Testis (tissue), 3 donors: ENCODE results near the gene CNKSR2. TPM values are rescaled to one million over a fixed set of nuclear protein-coding genes. Genes with fewer than 3 reads are reported as not detected.

Experiments
- DNase-seq: peaks from one replicate; pipeline ENCODE4 v3.0.0-alpha.2; 2019
- H3K27ac ChIP-seq, 2 donors: fragments of 200-600 bp; sonication (generic); one replicate each; pipeline ENCODE4 v1.5.1; 2019
- H3K27me3 ChIP-seq: fragments of 200-600 bp; sonication (generic); one replicate; pipeline ENCODE4 v1.5.1; 2019
- H3K36me3 ChIP-seq: fragments of 200-600 bp; sonication (generic); one replicate; pipeline ENCODE4 v1.5.1; 2017; ENCODE audit warnings: low read depth; ENCODE audit errors: missing control alignments
- H3K4me1 ChIP-seq: fragments of 200-600 bp; sonication (generic); one replicate; pipeline ENCODE4 v1.5.1; 2019
- H3K4me3 ChIP-seq, 2 donors: fragments of 200-600 bp; sonication (generic); one replicate each; pipeline ENCODE4 v1.5.1; 2017 to 2019
- H3K9me3 ChIP-seq: fragments of 200-600 bp; sonication (generic); one replicate; pipeline ENCODE4 v1.5.1; 2017
- CTCF ChIP-seq, 3 experiments: fragments of 450-650 bp in 2 of 3; fragments of 200-600 bp in 1 of 3; sonication (generic) in 1 of 3; IDR thresholded peaks; one replicate each; pipeline ENCODE4 v1.5.1; 2016 to 2019; ENCODE audit warnings: antibody characterized with exemption in 3 of 3, mild to moderate bottlenecking in 2 of 3, moderate library complexity in 1 of 3
- POLR2A ChIP-seq: fragments of 450-650 bp; IDR thresholded peaks from one replicate; pipeline ENCODE4 v1.6.1; 2017; ENCODE audit warnings: antibody characterized with exemption, mild to moderate bottlenecking, moderate library complexity
- WGBS, 2 donors: methylation state at CpG; one replicate each; pipeline ENCODE4 v1.1.5; 2018; 5-methylcytosine and 5-hydroxymethylcytosine counted together
- intact Hi-C: fragments of 100-400 bp; cut with DNase I; formaldehyde crosslinking; loops from one replicate; pipeline ENCODE4 v1.15.1; 2023; ENCODE audit warnings: low total_unique reads
- polyA plus RNA-seq: library from polyadenylated mRNA; stranded (reverse); fragments of 350-450 nt; fragmentation: Illumina TruSeq; extraction: RNeasy Lipid Tissue Mini Kit (QIAGEN cat#74804); gene quantifications from one replicate; pipeline ENCODE4 v1.2.3, GENCODE V29; 2014; ENCODE audit warnings: low read depth, low replicate concordance; ENCODE audit not compliant: insufficient read depth
- total RNA-seq, 2 donors: library from RNA; depleted of rRNA; stranded (reverse); fragments of >200 nt; gene quantifications; one replicate each; pipeline ENCODE4 v1.2.3, GENCODE V29; 2016

The CNKSR2 gene
- total and polyA plus RNA-seq, 3 donors from 2014 or later, result 2.1 to 17.3 (median 13.2) TPM

GRCh38 chrX:21700275-21700674 lies 326.1 kb downstream of the CNKSR2 start:
- Histone ChIP-seq H3K27me3 (no peaks in the 10 kb centered on the region), H3K9me3 (no peaks in the 10 kb centered on the region), H3K4me1 (no peaks in the 10 kb centered on the region), H3K4me3 (no peak overlapping the region), H3K36me3 (no peaks in the 10 kb centered on the region), H3K27ac (no peak overlapping the region)
- DNase-seq, result no peak
- intact Hi-C loops, result no loop called here
- WGBS, 2 donors, result 74 to 87% methylated on average over 5 of the region's 5 CpGs
- TF ChIP-seq POLR2A, result no peak

- 62 to 85% methylated on average over 3 of the region's 3 CpGs for WGBS, 2 donors
- H3K4me1 ChIP-seq, result no peaks in the 10 kb centered on the region
These were observed 326.7 kb downstream of the CNKSR2 start for GRCh38 chrX:21700967-21701366.

GRCh38 chrX:21702725-21703124 lies 328.5 kb downstream of the CNKSR2 start:
- DNase-seq, result no peak
- intact Hi-C loops, result no loop called here
- TF ChIP-seq POLR2A, result no peak
- no peak for TF ChIP-seq CTCF (IDR thresholded peaks at IDR 0.05)
- WGBS, 2 donors, result 70 to 73% methylated on average over 3 to 4 of the region's 4 CpGs
- no peaks in the 10 kb centered on the region for H3K27me3 ChIP-seq
- no peak overlapping the region for H3K4me3 ChIP-seq
- no peak overlapping the region for H3K27ac ChIP-seq
- H3K36me3 ChIP-seq, result no peaks in the 10 kb centered on the region
- H3K9me3 ChIP-seq, result no peaks in the 10 kb centered on the region
- no peaks in the 10 kb centered on the region for H3K4me1 ChIP-seq

More at GRCh38 chrX:21700967-21701366, 326.7 kb downstream of the CNKSR2 start:
- intact Hi-C loops, result no loop called here
- Histone ChIP-seq H3K36me3 (no peaks in the 10 kb centered on the region), H3K27ac (no peak overlapping the region), H3K27me3 (no peaks in the 10 kb centered on the region), H3K9me3 (no peaks in the 10 kb centered on the region), H3K4me3 (no peak overlapping the region)
- TF ChIP-seq CTCF (IDR thresholded peaks at IDR 0.05), result no peak
- TF ChIP-seq POLR2A, result no peak
- no peak for DNase-seq
